ENCODE measurements around the gene RXRA. TPM values are rescaled to one million over a fixed set of nuclear protein-coding genes. Genes with fewer than 3 reads are reported as not detected.

Gene RXRA
- total RNA-seq, 4 donors from 2014 or later: 41.8 to 83.1 (median 50.4) TPM

- DNase-seq: no peak
- Histone ChIP-seq H3K27ac (peak overlapping the region; percentile 88 to 94 (median 92)), H3K36me3 (no peaks in the 10 kb centered on the region), H3K4me3 (peak overlapping the region in 3 of 4 donors; percentile 7 to 57 (median 30)), H3K4me1 (peaks cover 74 to 96% (median 79%) of the 10 kb centered on the region in 3 donors), H3K27me3 (no peaks in the 10 kb centered on the region), H3K9me3 (no peaks in the 10 kb centered on the region)
- WGBS, 2 donors: 0 to 60% methylated on average over 1 to 2 of the region's 14 CpGs
- intact Hi-C loops (cut with DNase I): loop anchor here (10.0 kb wide), 1 partner anchor 69 kb away; no protein-coding TSS in a partner anchor
- TF ChIP-seq POLR2A (IDR thresholded peaks at IDR 0.05) (no peak), CTCF (IDR thresholded peaks at IDR 0.05) (peak in 1 of 6 experiments; percentile 3)
These were observed 39.6 kb downstream of the RXRA start for GRCh38 chr9:134365791-134366222.

- 20 to 67% methylated on average over 1 to 3 of the region's 25 CpGs for WGBS, 2 donors
- peak overlapping the region; percentile 88 to 94 (median 92) for H3K27ac ChIP-seq
- no peaks in the 10 kb centered on the region for H3K9me3 ChIP-seq
- peaks cover 76 to 96% (median 86%) of the 10 kb centered on the region in 3 donors for H3K4me1 ChIP-seq
- H3K36me3 ChIP-seq: no peaks in the 10 kb centered on the region
- DNase-seq: peak; percentile 37
- no peaks in the 10 kb centered on the region for H3K27me3 ChIP-seq
- intact Hi-C loops (cut with DNase I): loop anchor here (10.0 kb wide), 1 partner anchor 68 kb away; no protein-coding TSS in a partner anchor
- peak overlapping the region in 3 of 4 donors; percentile 7 to 57 (median 30) for H3K4me3 ChIP-seq
- peak in 1 of 6 experiments; percentile 1 for TF ChIP-seq CTCF (IDR thresholded peaks at IDR 0.05)
- TF ChIP-seq POLR2A (IDR thresholded peaks at IDR 0.05): peak in 2 of 4 donors; percentile 73 to 77
These were observed 40.2 kb downstream of the RXRA start for GRCh38 chr9:134366223-134367031.

- Histone ChIP-seq H3K9me3 (no peaks in the 10 kb centered on the region), H3K4me1 (peaks cover 79 to 96% (median 88%) of the 10 kb centered on the region in 3 donors), H3K27ac (peak overlapping the region; percentile 88 to 94 (median 92)), H3K27me3 (no peaks in the 10 kb centered on the region), H3K4me3 (peak overlapping the region in 1 of 4 donors; percentile 30), H3K36me3 (no peaks in the 10 kb centered on the region)
- intact Hi-C loops (cut with DNase I): loop anchor here (10.0 kb wide), 1 partner anchor 68 kb away; no protein-coding TSS in a partner anchor
- TF ChIP-seq CTCF (IDR thresholded peaks at IDR 0.05) (no peak), POLR2A (IDR thresholded peaks at IDR 0.05) (no peak)
- 63 to 77% methylated on average over 5 to 10 of the region's 12 CpGs for WGBS, 2 donors
- no peak for DNase-seq
These were observed 40.8 kb downstream of the RXRA start for GRCh38 chr9:134367061-134367460.

GRCh38 chr9:134367791-134368490 lies 41.7 kb downstream of the RXRA start:
- Histone ChIP-seq H3K36me3 (no peaks in the 10 kb centered on the region), H3K27me3 (no peaks in the 10 kb centered on the region), H3K4me3 (no peak overlapping the region), H3K9me3 (no peaks in the 10 kb centered on the region), H3K27ac (peak overlapping the region; percentile 88 to 94 (median 92)), H3K4me1 (peaks cover 84 to 96% (median 89%) of the 10 kb centered on the region in 3 donors)
- no peak for TF ChIP-seq CTCF (IDR thresholded peaks at IDR 0.05)
- no peak for TF ChIP-seq POLR2A (IDR thresholded peaks at IDR 0.05)
- intact Hi-C loops (cut with DNase I): loop anchor here (10.0 kb wide), 1 partner anchor 67 kb away; no protein-coding TSS in a partner anchor
- no peak for DNase-seq
- WGBS, 2 donors: 29% methylated on average over 6 of the region's 19 CpGs; no CpG with 5 or more reads in 1 of the 2 donors
